GM10248 (cell line): ENCODE measurements around the gene C18orf63.
"Not testable (repeated sequence)": the region's sequence is repeated elsewhere in the genome, so short reads cannot be mapped to it uniquely, and the experiment has no call there.

ENCODE experiments used
- CTCF ChIA-PET: fragments of 300-600 bp; sonication (Branson Sonifier 250); formaldehyde crosslinking; extraction: SDS; loops from one replicate; lab custom pipeline; 2021; ENCODE audit warnings: antibody characterized with exemption; lab: Yijun Ruan, JAX
- POLR2A ChIA-PET: fragments of 350-650 bp; sonication (Branson Sonifier 250); formaldehyde crosslinking; extraction: SDS; loops from one replicate; lab custom pipeline; 2020; ENCODE audit warnings: antibody characterized with exemption; lab: Yijun Ruan, JAX
- DNase-seq: peaks from one replicate; pipeline ENCODE4 v3.0.0; 2012; ENCODE audit errors: extremely low spot score
- TF ChIP-seq, protein P1 (sequence below): IDR thresholded peaks from 2 replicates; pipeline ENCODE4 v1.5.1; 2012; ENCODE audit warnings: mild to moderate bottlenecking, low read depth; ENCODE audit errors: extremely low read depth, missing control alignments, control extremely low read depth

C18orf63 gene

GRCh38 chr18:74284980-74285355 lies 30.7 kb upstream of the C18orf63 start:
- no peak for DNase-seq
- ChIA-PET POLR2A (no interaction called here), CTCF (interaction anchor here (1.1 to 1.4 kb wide), 2 partner anchors 10 to 30 kb away, joined by 3 read pairs; partner anchors contain the start of gene C18orf63)
- TF ChIP-seq, protein P1, sequence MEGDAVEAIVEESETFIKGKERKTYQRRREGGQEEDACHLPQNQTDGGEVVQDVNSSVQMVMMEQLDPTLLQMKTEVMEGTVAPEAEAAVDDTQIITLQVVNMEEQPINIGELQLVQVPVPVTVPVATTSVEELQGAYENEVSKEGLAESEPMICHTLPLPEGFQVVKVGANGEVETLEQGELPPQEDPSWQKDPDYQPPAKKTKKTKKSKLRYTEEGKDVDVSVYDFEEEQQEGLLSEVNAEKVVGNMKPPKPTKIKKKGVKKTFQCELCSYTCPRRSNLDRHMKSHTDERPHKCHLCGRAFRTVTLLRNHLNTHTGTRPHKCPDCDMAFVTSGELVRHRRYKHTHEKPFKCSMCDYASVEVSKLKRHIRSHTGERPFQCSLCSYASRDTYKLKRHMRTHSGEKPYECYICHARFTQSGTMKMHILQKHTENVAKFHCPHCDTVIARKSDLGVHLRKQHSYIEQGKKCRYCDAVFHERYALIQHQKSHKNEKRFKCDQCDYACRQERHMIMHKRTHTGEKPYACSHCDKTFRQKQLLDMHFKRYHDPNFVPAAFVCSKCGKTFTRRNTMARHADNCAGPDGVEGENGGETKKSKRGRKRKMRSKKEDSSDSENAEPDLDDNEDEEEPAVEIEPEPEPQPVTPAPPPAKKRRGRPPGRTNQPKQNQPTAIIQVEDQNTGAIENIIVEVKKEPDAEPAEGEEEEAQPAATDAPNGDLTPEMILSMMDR: no peak

GRCh38 chr18:74285583-74285982 lies 30.1 kb upstream of the C18orf63 start:
- CTCF ChIA-PET: interaction anchor here (1.1 kb wide), 1 partner anchor 30 kb away, joined by 3 read pairs; the partner anchor contains the start of gene C18orf63
- DNase-seq, POLR2A ChIA-PET: not testable (repeated sequence)

DNA sequence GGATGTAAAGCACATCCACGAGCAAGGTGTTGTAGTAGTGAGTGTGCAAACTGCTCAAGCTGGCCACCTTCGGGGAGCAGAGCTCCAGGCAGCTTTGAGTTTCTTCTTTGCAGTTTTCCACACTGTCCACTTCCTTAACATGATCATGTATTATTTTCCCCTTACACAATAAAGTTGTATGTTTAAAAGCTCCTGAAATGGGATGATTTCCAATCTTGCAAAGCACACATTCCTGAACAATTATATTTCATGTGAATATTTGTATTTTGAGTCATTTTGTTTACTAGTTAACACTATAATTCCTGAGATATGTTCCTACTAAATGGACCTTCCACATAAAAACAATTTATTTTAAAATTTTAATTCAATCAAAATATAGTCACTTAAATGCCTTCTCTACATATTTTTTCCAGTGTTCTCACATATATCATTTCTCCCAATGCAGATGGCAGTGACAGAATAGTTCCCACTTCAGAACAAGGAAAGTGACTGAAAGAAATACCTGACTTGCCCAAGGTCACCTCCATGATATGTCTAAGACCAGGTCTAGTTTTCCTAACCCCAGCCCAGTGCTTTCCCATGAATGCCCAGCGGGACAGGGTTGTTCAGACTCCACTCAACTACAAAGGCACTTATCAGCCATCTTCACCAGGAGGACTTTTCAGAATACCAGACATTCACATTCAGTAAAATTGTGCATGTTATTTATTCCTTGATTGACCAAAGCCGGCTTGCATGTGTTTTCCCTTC lies 29.4 kb upstream of the C18orf63 start:
- TF ChIP-seq, protein P1: no peak
- ChIA-PET POLR2A (no interaction called here), CTCF (interaction anchor here (1.2 kb wide), 1 partner anchor 89 kb away, joined by 4 read pairs; no protein-coding TSS in a partner anchor)
- no peak for DNase-seq

GRCh38 chr18:74286856-74287255 lies 28.8 kb upstream of the C18orf63 start:
- POLR2A ChIA-PET: no interaction called here
- TF ChIP-seq, protein P1: no peak
- CTCF ChIA-PET: interaction anchor here (1.2 kb wide), 1 partner anchor 90 kb away, joined by 4 read pairs; no protein-coding TSS in a partner anchor
- DNase-seq: peak; percentile 2

- DNase-seq: no peak
- TF ChIP-seq, protein P1: no peak
- CTCF ChIA-PET: interaction anchor here (1.2 kb wide), 1 partner anchor 91 kb away, joined by 4 read pairs; no protein-coding TSS in a partner anchor
- POLR2A ChIA-PET: no interaction called here
Observed at GRCh38 chr18:74288041-74288440, 27.6 kb upstream of the C18orf63 start.

DNA sequence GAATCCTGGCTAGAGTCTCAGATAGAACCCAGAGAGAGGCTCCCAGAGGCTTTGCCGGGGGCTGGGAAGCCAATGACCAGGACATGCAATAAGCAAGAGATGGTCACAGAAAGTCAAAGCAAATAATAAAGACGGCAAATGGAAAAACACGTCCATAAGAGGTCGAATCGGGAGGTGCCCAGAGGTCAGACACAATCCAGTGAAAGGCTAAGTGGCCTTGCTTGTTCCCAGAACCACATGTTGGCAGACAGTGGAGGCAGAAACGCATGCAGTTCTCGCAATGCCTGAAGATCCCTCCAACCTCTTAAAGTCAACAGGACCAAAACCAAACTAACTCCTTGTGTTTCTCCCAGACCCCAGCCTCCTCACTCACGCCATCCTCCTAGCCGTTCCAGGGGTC lies 26.9 kb upstream of the C18orf63 start:
- CTCF ChIA-PET: no interaction called here
- no peak for DNase-seq
- TF ChIP-seq, protein P1: no peak
- POLR2A ChIA-PET: no interaction called here

GRCh38 chr18:74289137-74289536 lies 26.5 kb upstream of the C18orf63 start:
- POLR2A ChIA-PET: no interaction called here

More at GRCh38 chr18:74289137-74289536, 26.5 kb upstream of the C18orf63 start:
- DNase-seq: peak; percentile 1
- CTCF ChIA-PET: no interaction called here
- TF ChIP-seq, protein P1: no peak
